ENCODE results near the gene GAD2.
A peak's percentile ranks its signal among the peaks of the same experiment; 100 is the strongest.

The GAD2 gene

DNA sequence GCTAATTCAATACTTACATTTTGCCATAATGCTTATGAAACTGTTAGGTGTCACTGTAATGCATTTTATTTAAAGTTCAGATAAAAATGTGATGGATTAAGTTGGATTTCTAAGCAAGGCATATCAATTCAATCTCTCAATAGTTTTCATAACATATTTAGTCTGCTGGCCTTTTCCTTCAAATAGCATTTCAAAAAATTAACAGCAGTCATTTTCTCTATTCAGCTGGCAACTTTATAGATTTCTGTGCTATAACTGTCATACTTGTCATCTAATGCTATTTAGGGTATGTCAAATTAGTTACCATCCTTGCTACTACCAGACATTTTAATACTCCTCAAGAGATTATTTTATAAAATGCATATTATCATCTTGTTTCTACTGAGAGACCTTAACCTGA lies 4.3 kb downstream of the GAD2 start:
- no peak for FAIRE-seq
- no peak for DNase-seq (ENCODE audit: extremely low spot score, insufficient read length, low read depth)

DNA sequence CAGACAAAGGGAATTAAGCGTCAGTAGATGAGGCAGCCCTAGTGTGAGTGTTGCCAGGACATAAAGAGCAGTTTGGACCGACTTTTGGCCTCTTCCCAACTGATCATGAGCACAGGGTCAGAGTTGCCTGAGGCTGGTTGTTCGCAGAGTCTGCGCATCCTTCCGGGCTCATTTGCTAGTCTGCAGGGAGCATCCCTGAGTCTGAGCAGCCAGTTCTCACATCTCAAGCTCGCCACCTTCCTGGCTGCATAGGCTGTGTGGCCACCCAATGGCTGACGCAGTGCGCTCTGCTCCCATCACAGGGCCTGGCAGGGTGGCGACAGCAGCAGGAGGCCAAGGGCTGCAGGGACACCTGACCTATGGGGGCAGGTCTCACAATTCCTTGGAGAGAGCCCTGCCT lies 5.0 kb downstream of the GAD2 start:
- no peak for FAIRE-seq
- no peak for DNase-seq (ENCODE audit: extremely low spot score, insufficient read length, low read depth)

DNA sequence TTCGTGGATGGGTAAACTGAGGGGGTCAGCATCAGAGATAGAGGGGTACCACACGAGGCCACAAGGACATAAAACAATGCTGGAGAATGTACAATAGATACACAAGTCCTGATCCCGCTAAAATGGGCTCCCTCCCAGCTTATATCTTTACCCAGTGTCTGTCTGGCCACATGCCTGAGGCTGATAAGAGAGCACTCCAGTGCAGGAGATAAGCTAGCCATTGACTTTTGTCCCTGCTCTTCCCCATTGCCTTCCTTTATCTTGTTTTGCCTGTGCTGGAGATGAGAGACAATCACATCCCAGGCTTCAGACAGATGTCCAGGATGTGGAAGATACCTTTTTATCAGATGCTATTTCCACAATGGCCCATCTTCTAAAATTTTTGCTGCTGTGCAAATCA lies 6.0 kb downstream of the GAD2 start:
- no peak for FAIRE-seq

DNA sequence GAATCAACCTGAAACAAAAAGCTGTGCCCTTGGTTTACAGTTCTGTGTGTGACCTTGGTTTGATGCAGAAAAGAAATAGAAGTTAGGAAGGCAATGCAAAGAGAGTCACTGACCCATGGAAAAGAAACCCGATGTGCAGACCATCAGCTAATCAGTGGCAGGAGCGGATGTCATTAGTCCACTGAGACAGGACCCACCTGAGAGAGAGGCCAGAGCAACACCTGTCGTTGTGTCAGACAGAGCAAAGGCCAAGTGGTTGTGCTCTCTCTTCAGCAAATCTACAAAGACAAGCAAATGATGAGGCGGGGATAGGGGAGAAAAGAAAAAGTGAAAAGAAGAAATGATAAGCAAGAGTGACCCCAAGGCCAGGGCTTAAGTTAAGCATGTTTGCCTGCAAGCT lies 8.7 kb downstream of the GAD2 start:
- FAIRE-seq (no peak), DNase-seq (ENCODE audit: extremely low spot score, insufficient read length, low read depth) (no peak)

More for the DNA sequence above, 6.0 kb downstream of the GAD2 start:
- DNase-seq (ENCODE audit: extremely low spot score, insufficient read length, low read depth) = no peak

DNA sequence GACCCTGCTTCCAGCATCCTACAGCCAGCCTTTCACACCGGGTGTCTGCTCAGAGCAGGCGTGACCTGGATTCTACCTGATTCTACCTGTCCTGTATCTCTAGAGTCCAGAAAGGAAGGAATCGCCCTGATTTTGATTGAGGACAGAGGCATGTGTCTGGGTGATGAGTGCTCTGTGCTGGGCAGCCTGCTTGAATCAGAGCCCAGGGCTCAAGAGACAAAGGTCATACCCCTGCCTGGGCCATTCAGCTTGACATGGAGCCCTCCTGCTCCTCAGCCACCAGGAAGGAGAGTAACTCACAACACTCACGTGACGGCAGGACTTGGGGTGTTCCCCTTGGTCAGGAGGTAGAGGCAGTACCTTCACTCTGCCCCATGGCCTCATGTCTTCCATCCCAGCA lies 11.2 kb downstream of the GAD2 start:
- FAIRE-seq = no peak
- DNase-seq (ENCODE audit: extremely low spot score, insufficient read length, low read depth) = no peak

DNA sequence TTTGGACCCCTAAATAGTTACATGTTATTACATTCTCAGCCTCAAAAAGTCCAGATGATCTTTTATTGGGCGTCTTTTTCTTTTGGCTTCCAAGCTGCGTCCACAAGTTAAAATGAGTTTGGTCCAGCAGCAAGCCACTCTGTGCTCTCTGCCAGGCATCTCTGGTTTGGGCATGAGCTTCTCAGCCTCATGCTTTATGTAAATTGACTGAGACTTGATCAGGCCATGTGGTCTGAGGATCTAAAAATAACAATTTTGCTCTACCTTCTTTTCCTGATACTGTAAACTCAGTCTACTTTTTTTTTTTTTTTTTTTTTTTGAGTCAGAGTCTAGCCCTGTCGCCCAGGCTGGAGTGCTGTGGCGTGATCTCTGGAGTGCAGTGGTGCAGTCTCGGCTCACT lies 15.6 kb downstream of the GAD2 start:
- DNase-seq (ENCODE audit: extremely low spot score, insufficient read length, low read depth) (no peak), FAIRE-seq (no peak)

DNA sequence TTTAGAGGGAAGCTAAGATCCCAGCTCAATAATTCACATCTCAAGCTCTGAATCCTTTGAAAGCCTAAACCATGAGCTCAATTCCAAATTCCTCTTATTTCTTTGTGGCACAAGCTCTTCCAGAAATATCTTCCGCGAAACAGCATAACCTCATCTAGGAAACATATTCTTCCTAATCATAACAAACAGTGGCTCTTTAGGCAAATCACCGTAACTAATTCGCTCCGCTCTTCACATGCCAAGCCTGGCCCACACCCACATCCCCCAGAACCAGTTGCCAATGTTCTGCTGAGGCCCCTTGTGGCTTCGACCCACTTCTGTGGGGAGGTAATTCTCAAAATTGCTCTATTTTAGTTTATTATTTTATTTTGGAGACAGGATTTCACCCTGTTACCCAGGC lies 19.2 kb downstream of the GAD2 start:
- DNase-seq (ENCODE audit: extremely low spot score, insufficient read length, low read depth) (no peak), FAIRE-seq (no peak)

DNA sequence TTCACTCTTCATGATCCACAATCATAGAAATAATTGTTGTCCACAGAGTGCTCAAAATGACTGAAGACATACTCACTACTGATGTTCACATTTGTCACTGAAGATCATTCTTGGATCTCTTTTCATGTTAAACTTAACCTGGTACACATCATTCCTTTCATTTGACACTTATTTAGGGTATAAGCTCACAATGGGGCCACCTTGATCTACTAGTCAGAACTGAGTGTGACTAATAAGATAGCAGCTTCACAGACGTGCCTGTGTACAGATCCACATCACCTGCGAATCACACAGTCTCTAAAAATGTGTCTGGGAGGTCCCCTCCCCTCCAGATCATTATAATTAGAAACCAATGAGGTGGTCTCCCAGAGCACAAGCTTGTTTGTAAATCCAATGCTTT lies 21.8 kb downstream of the GAD2 start:
- FAIRE-seq = no peak
- no peak for DNase-seq (ENCODE audit: extremely low spot score, insufficient read length, low read depth)

DNA sequence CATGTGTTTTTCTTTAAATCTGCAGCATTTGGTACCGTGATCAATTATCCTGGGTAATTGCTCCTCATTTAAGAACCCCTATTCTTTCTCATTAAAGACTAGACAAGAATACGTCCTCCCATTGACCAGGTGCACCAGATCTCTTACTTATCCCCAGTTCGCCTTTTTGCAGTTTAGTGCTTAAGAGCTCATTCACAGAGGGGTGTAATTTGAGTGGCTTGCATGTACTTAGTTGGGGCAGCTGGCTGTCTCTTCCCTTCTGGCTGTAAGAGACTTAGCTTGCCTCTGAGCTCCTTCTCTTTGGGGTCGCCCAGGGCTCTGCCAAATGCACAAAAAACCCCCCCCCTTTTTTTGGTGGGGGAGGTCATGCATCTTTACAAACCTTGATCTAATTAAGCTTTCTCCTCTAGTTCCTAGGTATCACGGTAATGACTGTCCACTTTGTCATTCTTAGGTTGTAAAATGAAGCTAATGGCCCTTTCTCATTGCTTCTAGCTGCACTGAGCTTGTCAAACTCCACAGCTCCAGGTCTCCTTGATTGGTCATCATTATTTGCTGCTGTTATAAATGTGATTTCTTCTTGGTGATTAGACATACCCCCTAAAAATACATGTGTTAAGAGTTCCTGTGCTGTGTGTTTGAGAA lies 26.3 kb downstream of the GAD2 start:
- FAIRE-seq (no peak), DNase-seq (ENCODE audit: extremely low spot score, insufficient read length, low read depth) (no peak)

DNA sequence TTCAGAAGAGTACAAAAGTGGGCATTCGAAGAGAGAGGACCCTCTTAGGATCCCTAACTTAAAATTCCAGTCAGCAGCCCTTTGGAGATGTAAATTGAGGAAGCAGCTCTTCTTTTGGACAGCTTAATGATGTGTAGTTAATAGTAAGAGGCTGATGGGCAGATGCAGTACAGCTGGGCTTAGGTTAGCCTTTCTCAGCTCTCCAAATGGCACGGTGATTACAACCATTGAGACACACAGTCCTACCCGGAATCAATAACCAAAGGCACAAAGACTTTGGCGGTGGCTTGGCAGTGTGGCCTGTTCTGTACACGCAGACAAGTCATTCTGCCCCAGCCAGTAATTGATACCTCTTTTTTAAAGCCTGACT lies 26.8 kb downstream of the GAD2 start:
- no peak for FAIRE-seq
- DNase-seq (ENCODE audit: extremely low spot score, insufficient read length, low read depth) = no peak

DNA sequence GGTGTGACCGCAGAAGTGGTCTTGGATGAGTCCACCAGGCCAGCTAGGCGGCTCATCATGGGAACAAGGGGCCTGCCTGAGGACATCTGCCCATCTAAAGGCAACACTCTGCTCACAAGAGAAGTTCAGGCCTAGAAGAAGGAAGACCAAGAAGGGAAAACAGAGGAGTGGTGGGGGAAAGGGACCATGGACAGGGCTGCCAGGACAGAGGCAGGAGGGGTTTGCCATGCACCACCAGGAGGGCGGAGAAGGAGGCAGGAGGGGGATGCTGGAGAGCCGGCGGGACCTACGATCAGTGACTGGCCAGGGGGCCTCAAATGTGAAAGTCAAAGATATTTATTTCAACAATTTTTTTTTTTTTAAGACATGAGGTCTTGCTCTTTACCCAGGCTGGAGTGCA lies 33.1 kb downstream of the GAD2 start:
- no peak for FAIRE-seq

DNA sequence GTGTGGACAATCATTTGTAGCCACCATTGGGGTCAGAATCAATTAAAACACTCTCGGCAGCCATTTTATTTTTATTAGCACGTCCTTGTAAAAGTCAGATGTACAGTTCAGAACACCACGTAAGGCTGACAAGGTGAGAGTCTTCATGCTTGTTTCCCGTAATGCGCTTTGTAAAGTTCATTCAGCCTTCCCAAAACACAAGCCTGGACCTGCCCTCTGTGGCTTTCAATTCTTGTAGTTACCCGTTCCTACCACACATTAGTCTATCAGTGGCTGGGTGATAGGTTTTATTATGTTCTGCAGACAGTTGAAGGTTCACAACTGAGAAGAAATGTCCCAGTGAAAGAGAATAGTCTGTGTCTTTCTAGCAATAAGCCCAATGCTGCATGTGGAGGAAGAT lies 35.4 kb downstream of the GAD2 start:
- FAIRE-seq (no peak), DNase-seq (ENCODE audit: extremely low spot score, insufficient read length, low read depth) (no peak)

More for the DNA sequence above, 33.1 kb downstream of the GAD2 start:
- no peak for DNase-seq (ENCODE audit: extremely low spot score, insufficient read length, low read depth)

DNA sequence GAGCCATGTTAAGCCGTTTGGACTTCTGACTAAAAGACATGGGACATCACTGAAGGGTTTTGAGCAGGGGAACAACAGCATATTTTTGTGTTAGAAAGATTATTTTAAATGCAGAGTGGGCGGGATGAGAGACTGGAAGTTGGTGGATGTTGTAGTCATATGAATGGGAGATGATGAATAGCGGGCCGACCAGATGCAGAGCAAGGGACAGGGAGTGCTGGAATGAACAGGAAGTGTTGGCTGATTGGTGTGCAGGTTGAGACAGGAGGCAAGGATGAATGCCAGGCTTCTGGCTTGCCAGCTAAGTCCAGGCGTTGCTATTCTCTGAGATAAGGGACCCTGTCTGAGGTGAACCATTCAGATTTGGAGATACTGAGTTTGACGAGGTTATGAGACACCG lies 38.0 kb downstream of the GAD2 start:
- FAIRE-seq (no peak), DNase-seq (ENCODE audit: extremely low spot score, insufficient read length, low read depth) (no peak)

DNA sequence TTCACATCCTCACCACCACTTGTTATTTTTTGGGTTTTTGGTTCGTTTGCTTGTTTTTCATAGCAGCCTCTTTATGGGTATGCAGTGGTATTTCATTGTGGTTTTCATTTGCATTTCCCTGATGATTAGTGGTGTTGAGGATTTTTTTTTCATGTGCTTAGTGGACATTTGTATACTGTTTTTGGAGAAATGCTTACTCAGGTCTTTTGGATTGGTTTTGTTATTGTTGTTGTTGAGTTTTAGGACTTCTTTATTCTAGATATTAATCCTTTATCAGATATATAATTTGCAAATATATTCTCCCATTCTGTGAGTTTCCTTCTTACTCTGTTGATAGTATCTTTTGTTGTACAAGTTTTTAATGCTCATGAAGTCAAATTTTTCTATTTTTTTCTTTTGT lies 42.8 kb downstream of the GAD2 start:
- FAIRE-seq (no peak), DNase-seq (ENCODE audit: extremely low spot score, insufficient read length, low read depth) (no peak)

DNA sequence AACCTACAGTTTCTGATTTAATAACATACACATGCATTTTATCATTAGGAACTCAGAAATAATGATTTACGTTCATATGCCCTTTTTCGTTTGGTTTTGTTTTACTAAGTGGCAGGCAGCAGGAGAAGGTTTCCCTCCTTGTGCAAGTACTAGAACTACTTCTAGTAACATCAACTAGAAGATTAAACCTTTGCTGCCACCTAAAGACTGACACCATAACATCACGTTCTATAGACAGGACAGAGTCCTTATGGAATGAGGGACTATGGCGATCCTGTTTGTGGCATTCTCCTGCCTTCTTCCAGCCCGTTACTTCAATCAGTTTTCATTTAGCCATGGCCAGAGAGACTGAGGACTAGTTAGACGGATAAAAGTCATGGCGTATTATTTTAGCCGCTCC lies 53.2 kb downstream of the GAD2 start:
- DNase-seq (ENCODE audit: extremely low spot score, insufficient read length, low read depth) (no peak), FAIRE-seq (peak; percentile 45)

DNA sequence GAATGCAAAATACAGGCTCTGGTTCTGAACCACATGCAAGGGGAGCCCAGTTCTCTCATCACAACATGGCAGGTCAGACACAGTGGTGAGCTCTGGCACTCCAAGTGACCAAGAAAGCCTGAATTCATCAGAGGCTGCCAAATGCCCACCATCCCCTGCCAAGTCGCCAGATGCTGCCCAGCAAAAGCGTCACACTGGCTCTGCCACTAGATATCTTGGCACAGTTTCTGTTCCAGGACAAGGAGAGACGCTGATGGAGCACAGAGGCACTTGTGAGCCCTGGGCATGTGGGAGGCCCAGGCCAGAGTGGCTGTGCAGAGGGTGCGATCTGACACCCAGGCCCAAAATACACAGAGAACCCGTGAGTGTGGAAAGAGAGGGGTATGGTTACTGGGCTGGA lies 57.8 kb downstream of the GAD2 start:
- no peak for DNase-seq (ENCODE audit: extremely low spot score, insufficient read length, low read depth)
- FAIRE-seq = no peak

DNA sequence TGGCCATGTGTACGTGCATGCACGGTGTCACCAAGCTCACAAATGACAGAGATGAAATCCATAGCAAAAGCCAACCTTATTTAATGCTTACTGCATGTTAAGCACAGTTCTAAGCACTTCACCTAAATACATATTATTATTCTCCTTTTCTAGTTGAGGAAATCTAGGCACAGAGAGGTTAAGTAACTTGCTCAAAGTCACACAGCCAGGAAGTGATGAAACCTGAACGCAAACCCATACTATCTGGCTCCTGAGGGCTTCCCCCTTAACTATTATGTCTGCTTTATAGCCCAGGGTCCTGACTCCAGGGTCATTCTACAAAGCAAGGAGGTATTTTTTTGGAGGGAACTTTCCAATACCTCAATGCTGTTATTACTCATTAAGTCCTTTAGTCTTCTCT lies 61.7 kb downstream of the GAD2 start:
- DNase-seq (ENCODE audit: extremely low spot score, insufficient read length, low read depth) (no peak), FAIRE-seq (no peak)

DNA sequence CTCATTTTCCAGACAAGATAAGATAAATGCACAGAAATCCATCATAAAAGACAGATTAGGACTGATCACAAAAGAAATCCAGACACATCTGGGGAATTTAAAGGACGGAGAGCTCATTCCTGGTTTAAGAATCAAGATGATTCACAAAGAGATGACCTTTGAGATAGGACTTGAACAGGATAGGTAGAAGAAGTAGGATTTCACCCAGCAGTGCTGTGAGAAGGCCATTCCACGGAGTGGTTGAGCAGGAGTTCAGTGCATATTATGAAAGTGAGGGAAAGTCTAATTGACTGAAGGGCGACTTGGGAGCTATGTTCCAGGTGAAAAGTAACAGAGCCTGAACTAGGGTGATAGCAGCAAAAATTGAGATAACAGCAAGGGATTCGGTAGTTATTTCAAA lies 73.7 kb downstream of the GAD2 start:
- no peak for FAIRE-seq

DNA sequence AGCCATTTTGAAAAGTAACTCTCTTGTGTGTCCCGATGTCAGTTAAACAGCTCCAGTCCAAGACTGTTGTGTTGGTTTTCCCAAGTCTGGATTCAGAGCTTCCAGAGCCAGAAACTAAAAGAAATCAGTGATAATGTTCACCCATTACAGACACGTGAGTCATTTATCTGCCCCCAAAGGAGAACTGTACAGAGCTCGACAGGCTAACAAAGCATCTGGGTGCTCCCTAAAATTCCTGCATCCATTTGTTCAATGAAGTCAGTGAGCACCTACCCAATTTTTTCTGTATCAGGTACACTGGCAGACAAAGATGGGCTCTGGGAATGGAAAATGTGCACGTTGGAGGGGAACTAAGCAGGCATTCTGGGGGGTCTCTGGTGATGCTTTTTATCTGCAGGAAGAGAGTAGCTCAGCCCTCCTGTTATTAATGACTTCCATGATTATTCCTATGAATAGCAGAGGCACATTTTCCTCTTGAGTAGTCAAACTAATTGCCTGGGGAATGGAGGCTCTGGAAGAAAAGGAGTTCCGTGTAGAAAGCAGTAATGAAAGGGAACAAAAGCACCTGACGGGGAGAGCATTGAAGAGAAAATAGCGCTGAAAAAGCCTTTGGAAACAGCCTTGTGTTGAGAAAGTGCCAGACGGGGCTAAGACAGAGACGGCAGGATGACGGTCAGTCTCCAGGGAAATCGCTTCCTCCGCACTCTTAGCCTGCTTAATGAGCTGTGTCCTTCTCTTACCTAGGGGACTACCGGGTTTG lies 75.3 kb downstream of the GAD2 start:
- no peak for FAIRE-seq

More for the DNA sequence above, 73.7 kb downstream of the GAD2 start:
- no peak for DNase-seq (ENCODE audit: extremely low spot score, insufficient read length, low read depth)

DNA sequence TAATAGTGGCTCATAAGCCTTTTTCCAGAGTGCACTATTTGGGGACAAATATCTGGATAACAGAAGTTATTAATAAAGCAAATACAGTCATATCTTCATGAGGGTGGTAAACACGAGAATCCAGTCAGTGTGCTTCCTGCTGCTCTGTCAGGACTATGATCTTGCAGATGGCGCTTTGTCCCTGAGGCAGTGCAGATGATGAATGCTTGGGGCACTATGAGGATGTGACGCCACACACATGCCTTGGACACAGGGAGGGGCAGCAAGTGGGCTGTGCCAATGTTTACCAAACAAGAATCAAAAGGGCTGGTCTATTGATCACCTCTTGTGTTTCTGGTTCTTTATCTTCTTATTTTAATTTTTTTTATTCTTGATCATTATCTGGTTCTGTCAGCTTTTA lies 79.8 kb downstream of the GAD2 start:
- FAIRE-seq (no peak), DNase-seq (ENCODE audit: extremely low spot score, insufficient read length, low read depth) (no peak)

More for the DNA sequence above, 75.3 kb downstream of the GAD2 start:
- DNase-seq (ENCODE audit: extremely low spot score, insufficient read length, low read depth) = no peak

DNA sequence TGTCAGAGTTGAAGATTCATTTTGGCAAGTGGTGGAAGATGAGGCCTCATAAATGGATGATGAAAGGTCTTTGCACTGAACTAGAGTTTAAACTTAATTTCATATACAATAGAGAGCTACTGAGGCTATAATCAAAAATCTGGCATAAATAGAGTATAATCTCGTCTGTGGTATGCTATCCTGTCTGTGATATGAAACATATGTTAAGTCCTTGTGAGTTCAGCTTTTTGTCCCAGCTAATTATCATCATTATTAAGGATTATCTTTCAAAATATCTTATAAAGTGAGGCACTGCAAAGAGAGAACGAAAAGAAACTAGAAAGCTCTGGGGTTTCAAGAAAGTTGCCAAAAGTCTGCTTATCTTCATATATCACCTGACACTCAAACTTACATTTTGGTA lies 83.4 kb downstream of the GAD2 start:
- DNase-seq (ENCODE audit: extremely low spot score, insufficient read length, low read depth) = no peak
- no peak for FAIRE-seq

DNA sequence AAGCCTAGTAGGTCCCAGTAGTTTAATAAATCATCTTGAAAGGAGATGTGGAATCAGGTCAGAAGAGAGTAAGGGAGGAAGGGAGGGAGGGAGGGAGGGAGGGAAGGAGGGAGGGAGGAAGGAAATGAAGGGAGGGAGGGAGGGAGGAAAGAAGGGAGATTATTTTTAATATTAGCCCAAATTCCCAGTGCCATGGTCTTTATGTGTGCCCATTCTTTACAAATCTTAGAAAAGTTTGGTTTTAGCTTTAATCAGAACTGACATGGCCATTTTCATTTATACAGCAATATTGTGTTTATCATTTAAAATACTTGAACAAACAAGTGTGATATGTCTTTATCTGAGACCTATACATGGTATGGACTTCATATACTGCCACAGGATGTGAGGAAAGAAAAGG lies 86.8 kb downstream of the GAD2 start:
- DNase-seq (ENCODE audit: extremely low spot score, insufficient read length, low read depth) = no peak
- FAIRE-seq = no peak

All from GM18507 (cell line).